HG02885 (cell line): ENCODE results near the gene CHKA.

ENCODE experiments used
- ATAC-seq: cut with Tn5 transposase; IDR thresholded peaks from one replicate; pipeline ENCODE4 v1.9.1; 2021; ENCODE audit warnings: mild to moderate bottlenecking; ENCODE audit not compliant: unreplicated experiment, poor library complexity

Gene CHKA

GRCh38 chr11:68037411-68038225 is 83.6 kb downstream of the CHKA start:
- ATAC-seq = no peak

GRCh38 chr11:68036717-68037239 is 84.4 kb downstream of the CHKA start:
- ATAC-seq = no peak

GRCh38 chr11:68036141-68036716 is 85.0 kb downstream of the CHKA start:
- ATAC-seq = no peak

- no peak for ATAC-seq
These were observed 85.8 kb downstream of the CHKA start for GRCh38 chr11:68035266-68035876.

DNA sequence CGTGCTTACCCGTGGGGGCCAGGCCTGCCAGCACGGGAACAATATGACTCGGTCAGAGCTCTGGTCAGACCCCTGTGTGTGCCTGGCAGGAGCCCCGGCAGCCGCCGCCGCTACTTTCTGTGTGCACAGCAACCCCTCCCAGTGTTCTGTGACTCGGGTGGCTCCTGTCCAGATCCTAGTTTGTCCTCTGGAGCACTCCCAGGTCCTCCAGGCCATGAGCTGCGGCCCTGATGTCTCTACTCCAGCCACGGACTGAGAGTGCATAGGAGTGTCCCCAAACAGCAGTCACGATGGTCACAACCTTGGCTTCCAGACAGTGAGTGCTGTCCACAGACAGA is 87.5 kb downstream of the CHKA start:
- ATAC-seq = no peak

GRCh38 chr11:68032997-68033707 is 88.0 kb downstream of the CHKA start:
- no peak for ATAC-seq

DNA sequence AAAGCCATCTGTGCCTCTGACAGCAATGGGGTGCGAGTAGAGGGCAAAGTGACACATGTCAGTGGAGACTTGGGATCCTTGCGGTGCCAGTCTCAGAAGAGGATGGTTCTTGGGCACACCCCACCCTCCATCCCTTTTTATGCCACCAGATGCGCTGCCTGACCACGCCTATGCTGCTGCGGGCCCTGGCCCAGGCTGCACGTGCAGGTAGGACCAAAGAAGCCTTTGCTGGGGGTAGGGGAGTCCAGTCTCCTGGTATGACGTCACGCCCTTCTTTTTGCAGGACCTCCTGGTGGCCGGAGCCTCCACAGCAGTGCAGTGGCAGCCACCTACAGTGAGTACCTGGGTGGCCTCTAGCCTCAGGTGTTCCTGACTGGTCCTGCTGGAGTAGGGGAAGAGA is 89.2 kb downstream of the CHKA start:
- ATAC-seq = no peak

- ATAC-seq = no peak
These were observed 90.1 kb downstream of the CHKA start for GRCh38 chr11:68031144-68031464.

DNA sequence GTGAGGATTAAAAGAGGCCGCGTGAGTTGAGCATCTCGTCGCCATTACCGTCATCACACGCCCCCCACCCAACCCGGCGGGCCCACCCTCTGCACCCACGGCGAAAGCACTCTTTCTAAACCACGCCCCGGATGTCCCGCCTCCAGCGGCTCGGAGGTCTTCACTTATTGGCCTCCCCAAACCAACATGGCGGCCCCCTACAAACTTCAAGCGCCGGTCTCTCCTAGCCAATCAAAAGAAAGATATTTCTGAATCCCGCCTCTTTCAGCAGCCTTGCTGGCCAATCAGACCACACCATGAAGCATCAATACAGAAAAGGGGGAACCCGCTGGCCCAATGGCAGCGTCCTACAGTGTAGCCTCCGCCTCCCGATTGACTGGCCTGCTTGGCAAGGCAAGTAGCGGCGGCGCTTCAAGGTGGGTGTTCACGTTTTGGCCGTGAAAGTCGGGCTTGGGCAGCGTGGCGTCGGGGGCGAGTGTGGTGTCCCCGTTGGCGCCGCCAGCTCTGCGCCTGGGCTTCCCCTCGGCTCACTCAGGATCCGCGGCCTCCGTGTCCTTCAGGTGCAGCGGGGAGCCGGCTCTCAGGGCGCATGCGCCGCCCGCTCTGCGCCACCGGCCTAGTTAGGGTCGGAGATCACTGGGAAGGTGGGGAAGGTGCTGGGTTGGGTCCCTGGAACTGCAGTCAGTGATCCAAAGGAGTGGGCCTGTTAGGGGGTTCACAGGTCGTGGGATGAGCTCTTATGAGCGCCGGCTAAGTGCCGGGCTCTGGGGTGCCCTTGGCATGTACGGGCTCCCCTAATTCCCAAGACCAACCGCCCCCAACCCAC is 90.7 kb downstream of the CHKA start, which contains the start of gene NDUFS8:
NDUFS8 (plus strand) TSS at position 364 of the 826 bp plus-strand sequence. CDS start 1,471 bp downstream, outside the sequence.
- ATAC-seq = peak; percentile 95

GRCh38 chr11:68028802-68029545 is 92.2 kb downstream of the CHKA start:
- no peak for ATAC-seq

- ATAC-seq = no peak
These were observed 93.5 kb downstream of the CHKA start for GRCh38 chr11:68027667-68028066.

DNA sequence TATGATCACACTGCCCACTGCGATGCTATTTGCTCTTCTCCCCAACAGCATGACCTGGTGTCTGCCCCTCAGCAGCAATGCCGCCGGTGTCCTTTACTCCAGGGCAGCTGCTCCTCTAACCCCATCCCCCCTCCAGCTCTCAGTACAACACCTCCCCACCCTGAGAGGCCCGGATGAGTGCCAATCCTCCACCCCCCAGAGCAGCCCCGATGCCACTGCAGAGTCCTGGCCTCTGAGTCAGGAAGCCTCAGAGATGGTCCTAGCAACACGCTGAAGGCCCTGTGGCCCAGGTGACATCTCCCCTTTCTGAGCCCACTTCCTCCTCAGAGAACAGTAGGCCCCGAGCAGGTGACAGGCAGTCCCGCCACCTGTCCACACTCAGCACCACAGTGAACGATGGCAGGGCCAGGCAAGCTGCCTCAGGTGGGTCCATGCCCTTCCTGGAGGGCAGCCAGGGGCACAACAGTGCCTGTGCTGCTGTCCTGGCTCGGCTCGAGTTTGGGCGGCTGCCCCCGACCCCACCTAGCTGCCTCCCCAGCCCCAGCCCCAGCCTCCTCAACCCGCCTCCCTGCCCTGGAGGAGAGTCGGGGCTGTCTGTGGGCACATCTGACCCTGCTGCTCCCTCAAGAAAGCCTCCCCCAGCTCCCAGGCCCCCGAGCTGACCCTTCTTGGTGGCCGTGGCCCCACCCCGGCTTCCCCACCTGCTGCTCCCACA is 94.6 kb downstream of the CHKA start:
- no peak for ATAC-seq

GRCh38 chr11:68025047-68025446 is 96.1 kb downstream of the CHKA start:
- ATAC-seq = no peak

DNA sequence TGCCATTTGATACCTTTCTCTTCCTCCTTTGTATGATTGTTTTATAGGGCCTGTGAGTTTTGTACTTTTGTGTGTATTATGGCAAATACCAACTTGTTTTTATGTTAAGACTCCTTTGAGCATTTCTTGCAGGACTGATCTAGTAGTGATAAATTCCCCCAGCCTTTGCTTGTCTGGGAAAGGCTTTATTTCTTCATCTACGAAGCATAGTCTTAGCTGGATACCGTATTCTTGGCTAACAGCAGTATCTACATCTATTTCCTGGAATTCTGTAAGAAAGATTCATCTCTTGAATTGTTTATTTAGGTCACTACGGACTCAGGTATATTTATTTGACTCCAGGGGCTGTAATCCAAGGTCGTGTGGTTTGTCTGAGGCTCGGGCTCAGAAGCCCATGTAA is 96.7 kb downstream of the CHKA start:
- ATAC-seq = no peak

- ATAC-seq = no peak
These were observed 98.7 kb downstream of the CHKA start for GRCh38 chr11:68022531-68022930.

- ATAC-seq = no peak
These were observed 99.9 kb downstream of the CHKA start for GRCh38 chr11:68021167-68021787.

DNA sequence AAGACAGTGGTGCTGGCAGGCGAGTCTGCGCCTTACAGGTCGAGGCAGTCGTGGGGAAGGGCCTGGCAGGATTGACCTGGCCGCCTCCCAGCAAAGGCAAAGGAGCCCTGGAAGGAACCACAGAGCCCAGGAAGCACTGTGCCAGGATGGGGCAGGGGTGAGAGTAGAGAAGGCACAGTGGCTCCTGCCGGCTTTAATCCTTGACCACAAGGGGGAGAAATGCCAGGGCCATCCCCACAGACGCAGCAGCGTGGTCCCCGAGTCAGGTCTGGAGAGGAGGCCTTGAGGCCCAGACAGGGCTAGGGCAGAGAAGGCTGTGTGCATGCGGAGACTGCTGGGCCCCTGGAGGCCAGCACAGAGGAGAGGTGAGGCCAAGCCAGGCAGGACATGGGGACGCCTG is 100.6 kb downstream of the CHKA start:
- no peak for ATAC-seq

GRCh38 chr11:68019486-68019885 is 101.7 kb downstream of the CHKA start:
- ATAC-seq = no peak
